ENCODE measurements around the gene FAS. TPM values are rescaled to one million over a fixed set of nuclear protein-coding genes. Genes with fewer than 3 reads are reported as not detected.

Gene FAS
- total RNA-seq, 1 donor = 53.3 TPM

- no peaks in the 10 kb centered on the region for H3K27me3 ChIP-seq (ENCODE audit: insufficient read depth, low read length)
- H3K4me1 ChIP-seq (ENCODE audit: insufficient read depth, low read length) = peaks cover 8% of the 10 kb centered on the region
- no peaks in the 10 kb centered on the region for H3K9me3 ChIP-seq (ENCODE audit: low read depth, low read length)
- H3K4me3 ChIP-seq (ENCODE audit: low read length) = no peak overlapping the region
Observed at GRCh38 chr10:88961266-88961665, 29.3 kb upstream of the FAS start.

GRCh38 chr10:88962336-88962735, 28.3 kb upstream of the FAS start:
- Histone ChIP-seq H3K4me1 (ENCODE audit: insufficient read depth, low read length) (peaks cover 8% of the 10 kb centered on the region), H3K27me3 (ENCODE audit: insufficient read depth, low read length) (no peaks in the 10 kb centered on the region), H3K4me3 (ENCODE audit: low read length) (no peak overlapping the region), H3K9me3 (ENCODE audit: low read depth, low read length) (no peaks in the 10 kb centered on the region)

GRCh38 chr10:88963318-88963717, 27.3 kb upstream of the FAS start:
- no peak overlapping the region for H3K4me3 ChIP-seq (ENCODE audit: low read length)
- H3K4me1 ChIP-seq (ENCODE audit: insufficient read depth, low read length) = peaks cover 8% of the 10 kb centered on the region
- H3K27me3 ChIP-seq (ENCODE audit: insufficient read depth, low read length) = no peaks in the 10 kb centered on the region
- H3K9me3 ChIP-seq (ENCODE audit: low read depth, low read length) = no peaks in the 10 kb centered on the region

- Histone ChIP-seq H3K27me3 (ENCODE audit: insufficient read depth, low read length) (no peaks in the 10 kb centered on the region), H3K4me1 (ENCODE audit: insufficient read depth, low read length) (peaks cover 8% of the 10 kb centered on the region), H3K9me3 (ENCODE audit: low read depth, low read length) (no peaks in the 10 kb centered on the region), H3K4me3 (ENCODE audit: low read length) (no peak overlapping the region)
Observed at GRCh38 chr10:88964360-88964759, 26.2 kb upstream of the FAS start.

GRCh38 chr10:88964869-88965415, 25.7 kb upstream of the FAS start:
- no peaks in the 10 kb centered on the region for H3K27me3 ChIP-seq (ENCODE audit: insufficient read depth, low read length)
- H3K9me3 ChIP-seq (ENCODE audit: low read depth, low read length) = no peaks in the 10 kb centered on the region
- H3K4me1 ChIP-seq (ENCODE audit: insufficient read depth, low read length) = peaks cover 8% of the 10 kb centered on the region
- H3K4me3 ChIP-seq (ENCODE audit: low read length) = no peak overlapping the region

- no peaks in the 10 kb centered on the region for H3K9me3 ChIP-seq (ENCODE audit: low read depth, low read length)
- H3K4me1 ChIP-seq (ENCODE audit: insufficient read depth, low read length) = peaks cover 8% of the 10 kb centered on the region
- H3K4me3 ChIP-seq (ENCODE audit: low read length) = no peak overlapping the region
- H3K27me3 ChIP-seq (ENCODE audit: insufficient read depth, low read length) = no peaks in the 10 kb centered on the region
Observed at GRCh38 chr10:88966797-88967196, 23.8 kb upstream of the FAS start.

GRCh38 chr10:88968391-88968790, 22.2 kb upstream of the FAS start:
- H3K27me3 ChIP-seq (ENCODE audit: insufficient read depth, low read length) = no peaks in the 10 kb centered on the region
- no peaks in the 10 kb centered on the region for H3K9me3 ChIP-seq (ENCODE audit: low read depth, low read length)
- peaks cover 8% of the 10 kb centered on the region for H3K4me1 ChIP-seq (ENCODE audit: insufficient read depth, low read length)
- H3K4me3 ChIP-seq (ENCODE audit: low read length) = no peak overlapping the region

GRCh38 chr10:88971221-88972061, 19.2 kb upstream of the FAS start:
- H3K4me1 ChIP-seq (ENCODE audit: insufficient read depth, low read length) = peaks cover 12% of the 10 kb centered on the region
- no peaks in the 10 kb centered on the region for H3K9me3 ChIP-seq (ENCODE audit: low read depth, low read length)
- H3K27me3 ChIP-seq (ENCODE audit: insufficient read depth, low read length) = no peaks in the 10 kb centered on the region
- H3K4me3 ChIP-seq (ENCODE audit: low read length) = no peak overlapping the region

GRCh38 chr10:88974012-88974411, 16.6 kb upstream of the FAS start:
- peaks cover 12% of the 10 kb centered on the region for H3K4me1 ChIP-seq (ENCODE audit: insufficient read depth, low read length)
- no peak overlapping the region for H3K4me3 ChIP-seq (ENCODE audit: low read length)
- H3K9me3 ChIP-seq (ENCODE audit: low read depth, low read length) = no peaks in the 10 kb centered on the region
- H3K27me3 ChIP-seq (ENCODE audit: insufficient read depth, low read length) = no peaks in the 10 kb centered on the region

- Histone ChIP-seq H3K27me3 (ENCODE audit: insufficient read depth, low read length) (no peaks in the 10 kb centered on the region), H3K4me3 (ENCODE audit: low read length) (peak overlapping the region; percentile 50), H3K9me3 (ENCODE audit: low read depth, low read length) (no peaks in the 10 kb centered on the region), H3K4me1 (ENCODE audit: insufficient read depth, low read length) (peaks cover 12% of the 10 kb centered on the region)
Observed at GRCh38 chr10:88974446-88975376, 15.9 kb upstream of the FAS start.

- no peaks in the 10 kb centered on the region for H3K27me3 ChIP-seq (ENCODE audit: insufficient read depth, low read length)
- peak overlapping the region; percentile 50 for H3K4me3 ChIP-seq (ENCODE audit: low read length)
- no peaks in the 10 kb centered on the region for H3K9me3 ChIP-seq (ENCODE audit: low read depth, low read length)
- H3K4me1 ChIP-seq (ENCODE audit: insufficient read depth, low read length) = peaks cover 12% of the 10 kb centered on the region
Observed at GRCh38 chr10:88975377-88975720, 15.2 kb upstream of the FAS start.

- Histone ChIP-seq H3K4me1 (ENCODE audit: insufficient read depth, low read length) (peaks cover 12% of the 10 kb centered on the region), H3K9me3 (ENCODE audit: low read depth, low read length) (no peaks in the 10 kb centered on the region), H3K4me3 (ENCODE audit: low read length) (no peak overlapping the region), H3K27me3 (ENCODE audit: insufficient read depth, low read length) (no peaks in the 10 kb centered on the region)
Observed at GRCh38 chr10:88978463-88978862, 12.1 kb upstream of the FAS start.

GRCh38 chr10:88979153-88979562, 11.4 kb upstream of the FAS start:
- Histone ChIP-seq H3K4me3 (ENCODE audit: low read length) (no peak overlapping the region), H3K9me3 (ENCODE audit: low read depth, low read length) (no peaks in the 10 kb centered on the region), H3K27me3 (ENCODE audit: insufficient read depth, low read length) (no peaks in the 10 kb centered on the region), H3K4me1 (ENCODE audit: insufficient read depth, low read length) (peaks cover 12% of the 10 kb centered on the region)

- Histone ChIP-seq H3K27me3 (ENCODE audit: insufficient read depth, low read length) (no peaks in the 10 kb centered on the region), H3K4me1 (ENCODE audit: insufficient read depth, low read length) (peaks cover 9% of the 10 kb centered on the region)
Observed at GRCh38 chr10:88979603-88980002, 11.0 kb upstream of the FAS start.

GRCh38 chr10:88980247-88980646, 10.4 kb upstream of the FAS start:
- Histone ChIP-seq H3K4me3 (ENCODE audit: low read length) (no peak overlapping the region), H3K27me3 (ENCODE audit: insufficient read depth, low read length) (no peaks in the 10 kb centered on the region), H3K9me3 (ENCODE audit: low read depth, low read length) (no peaks in the 10 kb centered on the region), H3K4me1 (ENCODE audit: insufficient read depth, low read length) (peaks cover 5% of the 10 kb centered on the region)

More at GRCh38 chr10:88979603-88980002, 11.0 kb upstream of the FAS start:
- no peaks in the 10 kb centered on the region for H3K9me3 ChIP-seq (ENCODE audit: low read depth, low read length)
- no peak overlapping the region for H3K4me3 ChIP-seq (ENCODE audit: low read length)
